A549 (cell line): Measurements from ENCODE around the gene IRF5.

ENCODE experiments used
- HEYL ChIP-seq: fragments of 250-450 bp; sonication (Bioruptor Pico); IDR thresholded peaks from 2 replicates; pipeline ENCODE4 v1.8.0; 2021; ENCODE audit warnings: mild to moderate bottlenecking, moderate library complexity
- JUN ChIP-seq, 2 experiments: fragments of >200 bp; sonication (Bioruptor Twin); formaldehyde crosslinking; IDR thresholded peaks; 2 replicates in 1 of 2; 3 replicates in 1 of 2; pipeline ENCODE4 v1.6.1; 2016 to 2017
- MYC ChIP-seq: IDR thresholded peaks from 2 replicates; pipeline ENCODE4 v1.6.1; 2012; ENCODE audit warnings: mild to moderate bottlenecking, inconsistent platforms, low read length, improper control_type of control experiment, borderline replicate concordance

- TF ChIP-seq MYC (no peak), HEYL (CRISPR knock-in tag) (no peak), JUN (IDR thresholded peaks at IDR 0.05) (no peak)
Observed at GRCh38 chr7:128915841-128916642, 21.7 kb upstream of the IRF5 start.
